ENCODE data around the gene CLSTN3. TPM values are rescaled to one million over a fixed set of nuclear protein-coding genes. Genes with fewer than 3 reads are reported as not detected.

Gene CLSTN3
- total and polyA plus RNA-seq, 2 donors (not counting 1 experiment from before 2014, with no cell fraction given) = 31.7 to 36.5 TPM

DNA sequence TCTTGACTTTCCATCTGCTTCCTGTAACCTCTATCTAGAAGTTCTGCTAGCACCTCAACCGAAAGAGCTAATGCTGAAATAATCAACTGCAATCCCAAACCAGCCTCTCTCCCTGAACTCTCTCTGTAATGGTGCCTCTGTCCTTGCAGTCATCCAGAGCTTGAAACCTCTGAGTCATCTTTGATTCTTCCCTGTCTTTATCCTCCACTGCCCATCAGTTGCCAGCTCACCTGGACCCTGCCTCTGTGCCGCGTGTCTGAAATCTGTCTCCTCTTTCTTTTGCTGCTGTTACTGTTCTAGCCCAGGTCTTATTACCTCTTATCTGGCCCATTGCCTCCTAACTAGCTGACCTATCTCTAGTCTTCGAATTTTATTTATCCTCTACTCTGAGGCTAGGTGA, 15.5 kb downstream of the CLSTN3 start:
- ChIA-PET POLR2A (no interaction called here), CTCF (interaction anchor here (1.0 to 3.7 kb wide), 6 partner anchors 9 to 275 kb away, joined by 3 to 16 read pairs (median 4); partner anchors contain the start of gene C1RL)
- no peak for TF ChIP-seq EZH2 (IDR thresholded peaks at IDR 0.05; ENCODE audit: borderline replicate concordance, insufficient read depth, low read depth, low read length, poor library complexity, severe bottlenecking)
- TF ChIP-seq, protein P1, sequence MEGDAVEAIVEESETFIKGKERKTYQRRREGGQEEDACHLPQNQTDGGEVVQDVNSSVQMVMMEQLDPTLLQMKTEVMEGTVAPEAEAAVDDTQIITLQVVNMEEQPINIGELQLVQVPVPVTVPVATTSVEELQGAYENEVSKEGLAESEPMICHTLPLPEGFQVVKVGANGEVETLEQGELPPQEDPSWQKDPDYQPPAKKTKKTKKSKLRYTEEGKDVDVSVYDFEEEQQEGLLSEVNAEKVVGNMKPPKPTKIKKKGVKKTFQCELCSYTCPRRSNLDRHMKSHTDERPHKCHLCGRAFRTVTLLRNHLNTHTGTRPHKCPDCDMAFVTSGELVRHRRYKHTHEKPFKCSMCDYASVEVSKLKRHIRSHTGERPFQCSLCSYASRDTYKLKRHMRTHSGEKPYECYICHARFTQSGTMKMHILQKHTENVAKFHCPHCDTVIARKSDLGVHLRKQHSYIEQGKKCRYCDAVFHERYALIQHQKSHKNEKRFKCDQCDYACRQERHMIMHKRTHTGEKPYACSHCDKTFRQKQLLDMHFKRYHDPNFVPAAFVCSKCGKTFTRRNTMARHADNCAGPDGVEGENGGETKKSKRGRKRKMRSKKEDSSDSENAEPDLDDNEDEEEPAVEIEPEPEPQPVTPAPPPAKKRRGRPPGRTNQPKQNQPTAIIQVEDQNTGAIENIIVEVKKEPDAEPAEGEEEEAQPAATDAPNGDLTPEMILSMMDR (IDR thresholded peaks at IDR 0.05) = no peak
- H3K4me1 Mint-ChIP-seq = peaks cover 2% of the 10 kb centered on the region
- 67% methylated on average over 3 of the region's 4 CpGs for WGBS (ENCODE audit: insufficient coverage)
- Histone ChIP-seq H4K20me1 (ENCODE audit: control insufficient read depth, insufficient read depth, low read length, poor library complexity, severe bottlenecking) (no peaks in the 10 kb centered on the region), H3K36me3 (replicated peaks in 1 of 2; ENCODE audit: control extremely low read depth in 1 of 2, control insufficient read depth in 1 of 2, extremely low read depth in 1 of 2, insufficient read depth in 2 of 2, low read length in 1 of 2) (peaks cover 1 to 31% of the 10 kb centered on the region in 2 experiments), H2AFZ (ENCODE audit: insufficient read depth, low read depth, low read length, poor library complexity, severe bottlenecking) (no peak overlapping the region), H3K79me2 (ENCODE audit: control insufficient read depth, insufficient read depth, low read length) (no peaks in the 10 kb centered on the region), H3K4me2 (replicated peaks; ENCODE audit: low read depth, low read length, poor library complexity, severe bottlenecking) (no peak overlapping the region), H3K9me3 (ENCODE audit: control extremely low read depth in 1 of 3, control insufficient read depth in 2 of 3, insufficient read depth in 1 of 3, low read length in 2 of 3) (no peaks in the 10 kb centered on the region), H3K27me3 (replicated peaks in 1 of 4; ENCODE audit: control extremely low read depth in 1 of 4, control insufficient read depth in 3 of 4, insufficient read depth in 4 of 4, low read length in 3 of 4) (no peaks in the 10 kb centered on the region), H3K4me3 (ENCODE audit: control extremely low read depth in 1 of 5, extremely low read depth in 1 of 5, insufficient read depth in 1 of 5, low read depth in 2 of 5, low read length in 4 of 5) (no peak overlapping the region), H3K4me1 (ENCODE audit: control insufficient read depth in 2 of 2, insufficient read depth in 2 of 2, low read length in 2 of 2) (no peaks in the 10 kb centered on the region), H3K27ac (ENCODE audit: low read length in 2 of 2) (no peak overlapping the region), H3K9ac (ENCODE audit: low read length) (no peak overlapping the region)
- no peaks in the 10 kb centered on the region for H3K9me3 Mint-ChIP-seq (ENCODE audit: insufficient read depth)
- ATAC-seq (ENCODE audit: low read depth) (no peak), DNase-seq (no peak)
- intact Hi-C loops (cut with micrococcal nuclease) = no loop called here
- H3K27ac Mint-ChIP-seq = no peak overlapping the region
- no peak overlapping the region for H3K4me3 Mint-ChIP-seq
- H3K27me3 Mint-ChIP-seq = no peaks in the 10 kb centered on the region

GRCh38 chr12:7146228-7146627, 16.1 kb downstream of the CLSTN3 start:
- H3K36me3 ChIP-seq (replicated peaks in 1 of 2; ENCODE audit: control extremely low read depth in 1 of 2, control insufficient read depth in 1 of 2, extremely low read depth in 1 of 2, insufficient read depth in 2 of 2, low read length in 1 of 2) = peaks cover 1 to 29% of the 10 kb centered on the region in 2 experiments
- peaks cover 2% of the 10 kb centered on the region for H3K4me1 Mint-ChIP-seq
- CTCF ChIA-PET = interaction anchor here (0.9 to 3.7 kb wide), 5 partner anchors 9 to 275 kb away, joined by 3 to 16 read pairs (median 3); partner anchors contain the start of gene C1RL

More at GRCh38 chr12:7146228-7146627, 16.1 kb downstream of the CLSTN3 start:
- no peak for DNase-seq
- Histone ChIP-seq H3K4me1 (ENCODE audit: control insufficient read depth in 2 of 2, insufficient read depth in 2 of 2, low read length in 2 of 2) (no peaks in the 10 kb centered on the region), H3K9me3 (ENCODE audit: control extremely low read depth in 1 of 3, control insufficient read depth in 2 of 3, insufficient read depth in 1 of 3, low read length in 2 of 3) (no peaks in the 10 kb centered on the region), H3K4me2 (replicated peaks; ENCODE audit: low read depth, low read length, poor library complexity, severe bottlenecking) (no peak overlapping the region), H3K27ac (ENCODE audit: low read length in 2 of 2) (no peak overlapping the region), H3K9ac (ENCODE audit: low read length) (no peak overlapping the region), H4K20me1 (ENCODE audit: control insufficient read depth, insufficient read depth, low read length, poor library complexity, severe bottlenecking) (no peaks in the 10 kb centered on the region), H3K4me3 (ENCODE audit: control extremely low read depth in 1 of 5, extremely low read depth in 1 of 5, insufficient read depth in 1 of 5, low read depth in 2 of 5, low read length in 4 of 5) (no peak overlapping the region), H3K27me3 (replicated peaks in 1 of 4; ENCODE audit: control extremely low read depth in 1 of 4, control insufficient read depth in 3 of 4, insufficient read depth in 4 of 4, low read length in 3 of 4) (no peaks in the 10 kb centered on the region), H2AFZ (ENCODE audit: insufficient read depth, low read depth, low read length, poor library complexity, severe bottlenecking) (no peak overlapping the region), H3K79me2 (ENCODE audit: control insufficient read depth, insufficient read depth, low read length) (no peaks in the 10 kb centered on the region)
- intact Hi-C loops (cut with micrococcal nuclease) = no loop called here
- 92% methylated on average over 5 of the region's 7 CpGs for WGBS (ENCODE audit: insufficient coverage)
- no peak for ATAC-seq (ENCODE audit: low read depth)
- Mint-ChIP-seq H3K27ac (no peak overlapping the region), H3K4me3 (no peak overlapping the region), H3K27me3 (no peaks in the 10 kb centered on the region), H3K9me3 (ENCODE audit: insufficient read depth) (no peaks in the 10 kb centered on the region)
- POLR2A ChIA-PET = no interaction called here
- TF ChIP-seq, protein P1 (IDR thresholded peaks at IDR 0.05) = no peak
- no peak for TF ChIP-seq EZH2 (IDR thresholded peaks at IDR 0.05; ENCODE audit: borderline replicate concordance, insufficient read depth, low read depth, low read length, poor library complexity, severe bottlenecking)
